IPS DF 19.7 (cell line): ENCODE results near the gene HLA-DPB1.
"Not testable (repeated sequence)": the region's sequence is repeated elsewhere in the genome, so short reads cannot be mapped to it uniquely, and the experiment has no call there.

Experiments
- DNase-seq: peaks from one replicate; pipeline ENCODE4 v3.0.0-alpha.2; 2013; ENCODE audit warnings: low read depth, low spot score

HLA-DPB1 gene

DNA sequence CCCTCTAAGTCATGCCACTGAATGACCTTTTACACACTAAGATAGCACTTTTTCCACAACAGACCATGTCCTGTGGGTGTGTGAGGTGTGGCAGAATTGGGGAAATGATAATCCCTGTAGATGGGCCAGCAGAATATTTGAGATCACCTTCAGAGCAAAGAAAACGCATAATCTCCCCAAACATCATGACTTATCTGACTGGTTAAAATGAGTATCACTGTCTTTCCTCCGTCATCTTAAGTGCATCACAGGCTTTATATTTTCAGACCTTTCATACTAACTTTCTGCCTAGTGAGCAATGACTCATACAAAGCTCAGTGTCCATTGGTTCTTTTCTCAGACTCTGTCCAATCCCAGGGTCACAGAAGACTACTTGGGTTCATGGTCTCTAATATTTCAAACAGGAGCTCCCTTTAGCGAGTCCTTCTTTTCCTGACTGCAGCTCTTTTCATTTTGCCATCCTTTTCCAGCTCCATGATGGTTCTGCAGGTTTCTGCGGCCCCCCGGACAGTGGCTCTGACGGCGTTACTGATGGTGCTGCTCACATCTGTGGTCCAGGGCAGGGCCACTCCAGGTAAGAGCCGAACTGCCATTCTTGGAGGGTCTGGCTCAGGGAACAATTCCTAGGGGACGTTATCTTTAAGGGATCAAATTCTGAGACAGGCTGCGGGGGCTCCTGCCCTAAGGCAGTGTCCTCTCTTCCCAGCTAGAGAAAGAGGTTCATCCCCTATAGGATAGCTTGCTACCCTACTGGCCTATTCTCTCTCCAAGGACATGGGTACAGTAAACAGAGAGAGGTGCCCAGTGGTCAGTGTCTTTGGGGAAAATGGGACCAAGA is at the start of gene HLA-DPB1:
HLA-DPB1 (plus strand) TSS at position 423 of the 838 bp plus-strand sequence; CDS start at position 475, 52 bp downstream.
- DNase-seq, result no peak

DNA sequence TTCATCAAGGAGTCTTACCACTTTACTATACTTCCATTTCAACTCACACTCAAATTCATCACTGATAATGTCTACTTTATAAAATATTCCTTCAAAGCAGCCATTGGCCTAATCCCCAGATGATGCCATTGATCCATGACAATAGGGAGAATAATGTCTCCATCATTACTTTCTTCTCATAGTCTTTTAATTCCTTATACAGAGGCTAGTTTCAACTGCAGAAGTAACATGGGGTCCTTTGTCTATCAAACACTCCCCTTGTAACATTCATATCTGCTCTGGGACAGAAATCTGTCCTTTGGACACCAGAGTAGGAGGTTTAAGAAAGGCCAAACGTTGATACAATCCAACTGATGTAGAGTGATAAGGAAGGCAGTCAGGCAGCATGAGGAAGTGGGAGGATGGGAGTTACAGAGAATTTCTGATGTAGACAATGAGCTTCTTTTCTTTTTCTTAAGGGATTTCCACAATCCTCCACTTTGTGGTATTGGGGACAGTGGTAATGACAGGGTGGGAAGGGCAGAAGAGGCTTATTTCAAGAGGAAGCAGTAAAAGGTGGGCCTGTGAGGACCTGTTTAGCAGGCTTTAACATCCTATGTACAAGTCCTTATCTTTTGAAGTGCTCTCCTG is 47.5 kb upstream of the HLA-DPB1 start:
- DNase-seq, result no peak

GRCh38 chr6:33029328-33030184 is 46.2 kb upstream of the HLA-DPB1 start:
- DNase-seq, result no peak

DNA sequence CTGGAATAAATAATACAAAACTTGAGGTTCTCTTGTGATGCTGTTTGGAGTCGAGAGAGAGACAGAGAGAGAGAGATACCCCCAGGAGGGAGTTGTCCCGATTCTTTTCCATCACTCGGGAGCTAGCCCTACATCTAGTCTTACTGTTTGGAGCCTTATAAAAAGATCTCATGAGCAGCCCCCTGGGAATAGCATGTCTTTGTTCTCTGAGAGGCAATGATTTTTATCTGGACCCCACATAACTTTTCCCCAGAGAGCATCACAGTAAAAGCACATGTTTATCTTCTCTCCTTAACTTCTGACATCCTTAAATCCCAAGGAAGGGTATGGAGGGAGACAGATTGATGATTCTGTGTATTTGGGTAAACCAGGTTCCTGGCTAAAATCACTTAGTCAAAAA is 45.5 kb upstream of the HLA-DPB1 start:
- DNase-seq, result no peak

DNA sequence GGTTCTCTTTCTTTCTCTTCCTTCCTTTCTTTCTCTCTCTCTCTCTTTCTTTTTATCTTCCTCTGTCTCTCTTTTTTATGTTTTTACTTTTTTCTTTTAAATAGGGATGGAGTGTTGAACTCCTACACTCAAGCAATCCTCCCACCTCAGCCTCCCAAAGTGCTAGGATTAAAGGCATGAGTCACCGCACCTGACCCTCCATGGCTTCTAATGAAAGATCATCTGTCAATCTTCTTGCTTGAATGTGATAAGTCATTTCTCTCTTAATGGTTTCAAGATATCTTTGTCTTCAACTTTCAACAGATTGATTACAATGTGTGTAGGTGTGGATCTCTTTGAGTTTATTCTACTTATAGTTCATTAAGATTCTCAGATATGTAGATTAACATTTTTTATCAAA is 41.2 kb upstream of the HLA-DPB1 start:
- DNase-seq, result no peak

DNA sequence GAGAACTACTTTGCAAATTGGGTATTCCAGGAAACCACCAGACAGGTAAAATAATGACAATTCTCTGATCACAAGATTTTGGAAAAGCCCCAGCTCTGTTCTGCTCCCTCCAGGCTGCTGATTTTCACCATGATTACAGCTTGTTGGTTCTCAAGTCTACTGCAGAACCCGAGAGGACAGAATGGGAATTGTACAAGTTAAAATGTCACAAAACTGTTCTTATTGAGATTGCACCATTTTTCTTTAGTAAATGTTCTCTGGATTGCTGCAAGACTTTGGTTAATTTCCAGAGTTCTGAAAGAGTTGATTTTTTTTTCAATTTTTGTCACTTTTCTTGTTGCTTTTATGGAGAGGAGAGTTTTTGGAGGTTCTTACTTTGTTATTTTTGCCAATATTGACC is 39.3 kb upstream of the HLA-DPB1 start:
- DNase-seq, result no peak

DNA sequence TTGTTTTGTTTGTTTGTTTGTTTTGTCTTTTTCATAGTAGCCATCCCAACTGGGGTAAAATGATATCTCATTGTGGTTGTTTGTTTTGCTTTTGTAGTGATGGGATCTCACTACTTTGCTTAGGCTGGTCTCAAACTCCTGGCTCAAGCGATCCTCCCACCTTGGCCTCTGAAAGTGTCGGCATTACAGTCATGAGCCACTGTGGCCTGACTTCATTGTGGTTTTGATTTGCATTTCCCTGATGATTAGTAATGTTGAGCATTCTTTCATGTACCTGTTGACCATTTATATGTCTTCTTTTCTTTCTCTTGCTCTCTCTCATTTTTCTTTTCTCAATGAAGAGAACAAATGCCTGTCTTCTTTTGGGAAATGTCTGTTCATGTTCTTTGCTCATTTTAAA is 35.6 kb upstream of the HLA-DPB1 start:
- no peak for DNase-seq

GRCh38 chr6:33049323-33050013 is 26.3 kb upstream of the HLA-DPB1 start:
- no peak for DNase-seq

DNA sequence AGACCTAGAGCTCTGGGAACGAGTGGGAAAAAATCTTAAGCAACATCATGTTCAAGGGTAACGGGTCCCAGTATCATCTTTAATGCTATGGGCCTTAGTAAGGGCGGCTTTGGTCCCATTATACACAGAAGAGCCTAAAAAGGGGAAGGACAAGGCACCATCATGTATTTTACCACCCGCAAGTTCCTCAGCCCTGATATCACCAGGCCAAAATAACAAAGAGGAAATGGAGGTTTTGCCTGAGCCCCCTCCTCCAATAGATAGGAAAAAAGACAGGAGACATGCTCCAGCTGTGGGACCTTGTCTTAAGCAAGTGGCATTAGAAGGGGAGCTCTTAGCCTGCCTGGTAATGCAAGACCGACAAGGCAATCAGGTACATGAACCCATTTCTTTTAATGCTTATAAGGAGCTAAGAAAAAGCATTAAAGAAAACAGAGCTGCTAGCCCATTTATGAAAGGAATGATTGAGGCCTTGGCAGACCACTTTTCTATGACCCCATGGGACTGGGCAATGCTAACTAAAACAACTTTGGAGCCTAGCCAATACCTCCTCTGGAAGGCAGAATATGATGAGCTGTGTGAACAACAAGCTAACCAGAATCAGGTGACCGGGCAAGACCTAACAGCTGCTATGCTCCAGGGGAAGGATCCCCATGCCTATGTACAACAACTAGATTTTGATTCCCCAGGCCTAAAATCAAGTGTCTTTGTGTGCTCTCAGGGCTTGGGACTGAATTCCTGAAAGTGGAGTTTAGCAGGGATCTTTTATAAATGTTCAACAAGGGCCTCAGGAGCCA is 25.6 kb upstream of the HLA-DPB1 start:
- no peak for DNase-seq

GRCh38 chr6:33052627-33053026 is 23.2 kb upstream of the HLA-DPB1 start:
- DNase-seq, result no peak

DNA sequence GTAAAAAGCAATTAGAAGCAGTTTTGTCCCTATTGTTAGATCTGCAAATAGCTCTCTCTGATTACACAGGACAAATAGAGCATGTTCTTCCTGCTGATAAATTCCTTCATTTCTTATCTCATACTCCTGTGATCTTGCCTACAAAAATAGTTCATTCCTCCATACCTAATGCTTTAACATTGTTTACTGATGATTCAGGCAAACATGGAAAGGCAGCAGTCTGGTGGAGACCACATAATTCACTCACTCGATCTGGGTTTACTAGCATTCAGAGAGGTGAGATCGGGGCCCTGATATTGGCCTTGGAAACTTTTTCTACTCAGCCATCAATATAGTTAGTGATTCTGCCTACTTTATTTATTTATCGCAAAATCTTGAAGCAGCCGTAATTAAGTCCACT is 22.6 kb upstream of the HLA-DPB1 start:
- no peak for DNase-seq

GRCh38 chr6:33057222-33058150 is 18.3 kb upstream of the HLA-DPB1 start:
- no peak for DNase-seq

- no peak for DNase-seq
Measured at GRCh38 chr6:33061987-33062386, 13.8 kb upstream of the HLA-DPB1 start.

GRCh38 chr6:33063435-33063834 is 12.4 kb upstream of the HLA-DPB1 start:
- DNase-seq, result not testable (repeated sequence)

DNA sequence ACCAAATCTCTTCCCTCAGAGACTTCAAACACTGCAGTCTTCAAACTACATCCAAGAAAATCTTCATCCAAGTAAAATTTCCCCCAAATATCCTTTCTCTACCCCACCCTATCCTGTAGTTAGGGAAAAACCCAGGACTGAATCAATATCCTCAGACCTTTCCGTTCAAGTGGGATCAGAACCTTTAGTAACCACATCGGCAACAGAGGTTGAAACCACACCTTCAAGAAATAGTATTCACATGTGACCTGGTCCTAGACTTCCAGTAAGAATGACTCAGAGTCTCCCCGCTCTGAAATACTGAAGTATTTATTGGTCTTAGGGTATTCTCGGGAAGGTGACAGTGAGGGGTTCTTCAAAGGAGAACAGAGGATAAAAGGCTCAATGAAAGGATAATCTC is 11.1 kb upstream of the HLA-DPB1 start:
- DNase-seq, result no peak

DNA sequence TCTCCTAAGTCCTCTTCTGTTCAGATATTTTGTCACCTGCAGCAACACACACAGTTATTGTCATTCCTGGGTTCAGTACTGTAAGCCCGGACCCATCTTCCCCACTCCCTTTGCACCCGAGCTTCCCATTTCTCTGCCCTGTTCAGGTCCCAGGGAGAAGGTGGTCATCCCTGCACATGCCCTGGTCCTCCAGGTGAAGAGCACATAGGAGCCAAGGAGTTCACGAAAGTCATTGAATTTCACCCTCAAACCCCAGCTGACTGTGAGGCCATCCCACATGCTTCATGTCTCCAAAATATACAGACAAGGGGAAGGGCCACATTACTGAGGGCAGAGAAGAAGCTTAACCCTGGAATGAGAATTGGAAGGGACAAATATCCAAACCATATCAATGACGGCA is 10.5 kb upstream of the HLA-DPB1 start:
- no peak for DNase-seq

GRCh38 chr6:33066917-33067521 is 8.8 kb upstream of the HLA-DPB1 start:
- DNase-seq, result no peak

DNA sequence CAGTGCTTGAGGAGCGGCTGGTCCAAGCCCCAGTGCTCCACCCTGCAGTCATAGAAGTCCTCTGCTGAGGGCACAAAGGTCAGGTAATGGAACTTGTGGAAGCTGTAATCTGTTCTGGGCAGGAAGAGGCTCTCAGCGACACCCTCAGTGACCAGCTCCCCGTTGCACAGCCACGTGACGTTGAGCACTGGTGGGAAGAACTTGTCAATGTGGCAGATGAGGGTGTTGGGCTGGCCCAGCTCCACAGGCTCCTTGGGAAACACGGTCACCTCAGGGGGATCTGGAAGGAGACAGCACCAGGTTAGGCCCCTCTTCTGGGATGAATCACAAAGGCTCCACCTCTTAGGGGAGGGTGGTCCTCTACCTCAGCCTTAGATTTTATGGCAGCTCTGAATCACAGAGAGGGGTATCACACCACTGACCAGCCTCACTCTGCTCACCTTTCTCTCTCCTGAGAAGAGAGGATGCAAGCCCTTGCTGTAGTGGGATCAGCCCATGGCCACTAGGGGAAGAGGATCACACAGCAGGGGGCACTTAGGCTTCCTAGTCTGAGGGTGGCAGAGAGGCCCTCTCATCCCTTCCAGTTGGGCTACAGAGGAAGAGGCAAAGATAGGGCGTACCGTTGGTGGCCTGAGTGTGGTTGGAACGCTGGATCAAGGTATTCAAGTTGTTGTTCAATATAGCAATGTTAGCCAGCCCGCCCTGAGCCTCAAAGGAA is 6.6 kb upstream of the HLA-DPB1 start:
- DNase-seq, result no peak

DNA sequence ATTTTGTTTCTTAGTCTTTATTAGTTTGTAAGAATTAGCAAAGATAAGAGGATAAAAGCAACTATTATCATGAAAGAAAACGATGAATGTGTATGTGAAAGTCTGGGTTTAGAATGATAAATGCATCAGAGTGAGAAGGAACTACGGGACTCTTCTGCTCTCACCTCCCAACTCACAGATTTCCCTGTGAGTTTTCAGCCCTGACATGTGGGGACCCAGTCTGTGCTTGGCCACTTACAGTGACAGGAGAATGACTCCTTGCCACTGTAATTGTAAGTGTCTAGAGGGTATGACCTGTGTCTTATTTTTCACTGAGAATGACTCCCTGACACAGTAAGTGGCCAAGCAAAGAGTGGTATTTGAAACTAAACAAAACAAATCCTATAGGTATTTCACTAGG is 4.9 kb upstream of the HLA-DPB1 start:
- no peak for DNase-seq
